Endothelial cell of umbilical vein (primary cell): ENCODE data around the gene ABCA8. TPM values are rescaled to one million over a fixed set of nuclear protein-coding genes. Genes with fewer than 3 reads are reported as not detected.
"Not testable (repeated sequence)": the region's sequence is repeated elsewhere in the genome, so short reads cannot be mapped to it uniquely, and the experiment has no call there.

ENCODE experiments used
- BruUV-seq: library from RNA; stranded (reverse); fragments of 400-500 nt; replicated peaks from 2 replicates; lab custom pipeline; 2021; lab: Mats Ljungman, UMichigan
- CTCF ChIA-PET: fragments of 300-600, 350-600 bp; sonication (Branson Sonifier 250); formaldehyde crosslinking; loops from one replicate; lab custom pipeline; 2021; ENCODE audit warnings: antibody characterized with exemption, inconsistent platforms; lab: Charles Lee
- POLR2A ChIA-PET: fragments of 300-600, 350-600 bp; sonication (Branson Sonifier 250); formaldehyde crosslinking; loops from one replicate; lab custom pipeline; 2021; ENCODE audit warnings: antibody characterized with exemption, inconsistent platforms; lab: Charles Lee
- DNase-seq: peaks from one replicate; pipeline ENCODE4 v3.0.0-alpha.2; 2011; ENCODE audit warnings: low read depth, low spot score
- FAIRE-seq: peaks from 2 replicates; lab custom pipeline; 2011; peaks lifted over from hg19 to GRCh38; lab: Jason Lieb, UNC
- H2AFZ ChIP-seq: 2 replicates; pipeline ENCODE4 v1.6.0; 2012; ENCODE audit warnings: low read depth, low read length, control low read depth, inconsistent platforms
- H3K27ac ChIP-seq: 2 replicates; pipeline ENCODE4 v1.5.1; 2011; ENCODE audit warnings: low read depth, mild to moderate bottlenecking, control low read depth, low read length, moderate library complexity; ENCODE audit not compliant: insufficient read depth
- H3K27me3 ChIP-seq, 2 experiments: 2 replicates each; pipeline versions ENCODE4 v1.6.0 to v1.6.1; 2011; ENCODE audit warnings: low read length in 2 of 2, mixed read lengths in 1 of 2; ENCODE audit not compliant: control insufficient read depth in 2 of 2, insufficient read depth in 2 of 2
- H3K36me3 ChIP-seq, 2 experiments: 2 replicates in 1 of 2; 3 replicates in 1 of 2; pipeline ENCODE4 v1.5.1; 2011; ENCODE audit warnings: low read length in 2 of 2, mild to moderate bottlenecking in 1 of 2, moderate library complexity in 1 of 2; ENCODE audit not compliant: control insufficient read depth in 2 of 2, insufficient read depth in 2 of 2; ENCODE audit errors: extremely low read depth in 1 of 2
- H3K4me1 ChIP-seq: 3 replicates; pipeline ENCODE4 v1.5.1; 2011; ENCODE audit warnings: mild to moderate bottlenecking, low read length; ENCODE audit not compliant: control insufficient read depth, insufficient read depth; ENCODE audit errors: extremely low read depth
- H3K4me2 ChIP-seq: 2 replicates; pipeline ENCODE4 v1.6.1; 2011; ENCODE audit warnings: low read length, control low read depth, mixed read lengths; ENCODE audit not compliant: insufficient read depth
- H3K4me3 ChIP-seq, 3 experiments: fragments of 200-600 bp in 1 of 3; sonication (generic), shearing (Covaris generic) in 1 of 3; replicated peaks in 1 of 3; 2 replicates each; pipeline ENCODE4 v1.5.1; 2011 to 2016; ENCODE audit warnings: control low read depth in 3 of 3, low read length in 3 of 3, mild to moderate bottlenecking in 2 of 3, inconsistent platforms in 1 of 3, low read depth in 1 of 3, moderate library complexity in 1 of 3; ENCODE audit not compliant: insufficient read depth in 1 of 3
- H3K79me2 ChIP-seq: 2 replicates; pipeline ENCODE4 v1.6.0; 2012; ENCODE audit warnings: low read length, inconsistent platforms; ENCODE audit not compliant: control insufficient read depth, insufficient read depth
- H3K9ac ChIP-seq: replicated peaks from 2 replicates; pipeline ENCODE3; 2011; ENCODE audit warnings: low read length, control low read depth; ENCODE audit not compliant: insufficient read depth; ENCODE audit errors: extremely low read depth
- H3K9me1 ChIP-seq: replicated peaks from 3 replicates; pipeline ENCODE4 v1.6.0; 2011; ENCODE audit warnings: mild to moderate bottlenecking, low read length; ENCODE audit not compliant: control insufficient read depth, insufficient read depth; ENCODE audit errors: extremely low read depth
- H3K9me3 ChIP-seq: replicated peaks from 2 replicates; pipeline ENCODE4 v1.5.1; 2012; ENCODE audit warnings: low read length, inconsistent platforms; ENCODE audit not compliant: control insufficient read depth, insufficient read depth
- H4K20me1 ChIP-seq: replicated peaks from 2 replicates; pipeline ENCODE3; 2011; ENCODE audit warnings: mild to moderate bottlenecking, low read length; ENCODE audit not compliant: control insufficient read depth, insufficient read depth; ENCODE audit errors: extremely low read depth
- EZH2 ChIP-seq: IDR thresholded peaks from 2 replicates; pipeline ENCODE4 v1.6.1; 2012; ENCODE audit warnings: borderline replicate concordance, low read depth, mild to moderate bottlenecking, moderate library complexity, low read length, inconsistent platforms; ENCODE audit not compliant: severe bottlenecking
- FOS ChIP-seq: IDR thresholded peaks from 2 replicates; pipeline ENCODE4 v1.6.1; 2011; ENCODE audit warnings: mild to moderate bottlenecking, low read length, moderate library complexity, borderline replicate concordance; ENCODE audit not compliant: insufficient read depth
- GATA2 ChIP-seq: IDR thresholded peaks from 2 replicates; pipeline ENCODE4 v1.7.0; 2011; ENCODE audit warnings: low read depth, mild to moderate bottlenecking, moderate library complexity, mixed read lengths, low read length; ENCODE audit not compliant: insufficient read length, insufficient read depth
- JUN ChIP-seq: IDR thresholded peaks from 2 replicates; pipeline ENCODE4 v1.6.1; 2011; ENCODE audit warnings: borderline replicate concordance, low read depth; ENCODE audit not compliant: insufficient read length, insufficient read depth
- MYC ChIP-seq: IDR thresholded peaks from one replicate; pipeline ENCODE4 v1.6.1; 2011; ENCODE audit warnings: mild to moderate bottlenecking, low read depth, low read length
- POLR2A ChIP-seq: IDR thresholded peaks from 2 replicates; pipeline ENCODE4 v1.6.1; 2012; ENCODE audit warnings: low read depth, mild to moderate bottlenecking, control low read depth, low read length
- POLR2AphosphoS5 ChIP-seq: IDR thresholded peaks from 2 replicates; pipeline ENCODE4 v1.6.1; 2012; ENCODE audit warnings: low read depth, mild to moderate bottlenecking, control low read depth, low read length, moderate library complexity; ENCODE audit not compliant: insufficient read depth
- dilution Hi-C: fragments of 300-500 bp; cut with MboI; formaldehyde crosslinking; loops from one replicate; pipeline ENCODE4 v1.15.0; 2019; ENCODE audit warnings: low sequenced_read_pairs; ENCODE audit not compliant: extremely low pct_ligation_motif_present
- intact Hi-C: fragments of 100-400 bp; cut with micrococcal nuclease; formaldehyde crosslinking; loops from one replicate; pipeline ENCODE4 v1.10.0; 2022
- polyA plus RNA-seq, 4 experiments: library from polyadenylated mRNA; depleted of rRNA in 3 of 4; stranded (reverse) in 3 of 4; unstranded in 1 of 4; fragments of >200 nt; gene quantifications; 2 replicates each; pipeline versions ENCODE4 v1.2.1 to v1.2.3, GENCODE V29; 2011 to 2012; ENCODE audit warnings: missing spikeins in 1 of 4
- total RNA-seq: library from RNA; stranded (reverse); gene quantifications from 2 replicates; pipeline ENCODE4 v1.2.3, GENCODE V29; 2021
- TF ChIP-seq, protein P1 (sequence below), 2 donors: IDR thresholded peaks; 1 replicate in 1 of 2; 2 replicates in 1 of 2; pipeline ENCODE4 v1.5.1; 2011; ENCODE audit warnings: low read length in 2 of 2, mild to moderate bottlenecking in 2 of 2, moderate library complexity in 2 of 2, control low read depth in 1 of 2, inconsistent platforms in 1 of 2, low read depth in 1 of 2; ENCODE audit not compliant: insufficient read depth in 1 of 2; ENCODE audit errors: extremely low read depth in 1 of 2
- TF ChIP-seq, protein P2 (sequence below): IDR thresholded peaks from 2 replicates; pipeline ENCODE4 v1.6.1; 2011; ENCODE audit not compliant: insufficient read depth, insufficient read length

Gene ABCA8
- total and polyA plus RNA-seq, 2 donors (not counting 3 experiments of a cell fraction or from before 2014, with no cell fraction given) = 0.99 to 1.7 TPM

- H3K79me2 ChIP-seq = no peaks in the 10 kb centered on the region
- BruUV-seq = no TSS peak
- ChIA-PET CTCF (no interaction called here), POLR2A (no interaction called here)
- no peaks in the 10 kb centered on the region for H3K4me1 ChIP-seq
- H3K4me3 ChIP-seq = no peak overlapping the region
- no peak for FAIRE-seq
- H3K9me1 ChIP-seq = no peaks in the 10 kb centered on the region
- H2AFZ ChIP-seq = no peak overlapping the region
- intact Hi-C loops = no loop called here
- H3K9ac ChIP-seq = no peak overlapping the region
- H3K27ac ChIP-seq = no peak overlapping the region
- TF ChIP-seq EZH2 (no peak), MYC (no peak), FOS (no peak), GATA2 (no peak), JUN (no peak), POLR2AphosphoS5 (no peak), POLR2A (no peak)
- TF ChIP-seq, protein P1, sequence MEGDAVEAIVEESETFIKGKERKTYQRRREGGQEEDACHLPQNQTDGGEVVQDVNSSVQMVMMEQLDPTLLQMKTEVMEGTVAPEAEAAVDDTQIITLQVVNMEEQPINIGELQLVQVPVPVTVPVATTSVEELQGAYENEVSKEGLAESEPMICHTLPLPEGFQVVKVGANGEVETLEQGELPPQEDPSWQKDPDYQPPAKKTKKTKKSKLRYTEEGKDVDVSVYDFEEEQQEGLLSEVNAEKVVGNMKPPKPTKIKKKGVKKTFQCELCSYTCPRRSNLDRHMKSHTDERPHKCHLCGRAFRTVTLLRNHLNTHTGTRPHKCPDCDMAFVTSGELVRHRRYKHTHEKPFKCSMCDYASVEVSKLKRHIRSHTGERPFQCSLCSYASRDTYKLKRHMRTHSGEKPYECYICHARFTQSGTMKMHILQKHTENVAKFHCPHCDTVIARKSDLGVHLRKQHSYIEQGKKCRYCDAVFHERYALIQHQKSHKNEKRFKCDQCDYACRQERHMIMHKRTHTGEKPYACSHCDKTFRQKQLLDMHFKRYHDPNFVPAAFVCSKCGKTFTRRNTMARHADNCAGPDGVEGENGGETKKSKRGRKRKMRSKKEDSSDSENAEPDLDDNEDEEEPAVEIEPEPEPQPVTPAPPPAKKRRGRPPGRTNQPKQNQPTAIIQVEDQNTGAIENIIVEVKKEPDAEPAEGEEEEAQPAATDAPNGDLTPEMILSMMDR (IDR thresholded peaks at IDR 0.05; ENCODE audit: extremely low read depth in 1 of 2, insufficient read depth in 1 of 2, low read depth in 1 of 2, low read length in 2 of 2) = no peak
- TF ChIP-seq, protein P2, sequence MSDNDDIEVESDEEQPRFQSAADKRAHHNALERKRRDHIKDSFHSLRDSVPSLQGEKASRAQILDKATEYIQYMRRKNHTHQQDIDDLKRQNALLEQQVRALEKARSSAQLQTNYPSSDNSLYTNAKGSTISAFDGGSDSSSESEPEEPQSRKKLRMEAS = no peak
- H3K36me3 ChIP-seq = no peaks in the 10 kb centered on the region
- no peaks in the 10 kb centered on the region for H4K20me1 ChIP-seq
- H3K27me3 ChIP-seq = peaks cover 0 to 2% of the 10 kb centered on the region in 2 experiments
- dilution Hi-C loops = no loop called here
- H3K4me2 ChIP-seq = no peak overlapping the region
- H3K9me3 ChIP-seq = no peaks in the 10 kb centered on the region
- no peak for DNase-seq
Measured at GRCh38 chr17:68950725-68951124, 4.5 kb downstream of the ABCA8 start.

GRCh38 chr17:68947868-68948267, 7.3 kb downstream of the ABCA8 start:
- H2AFZ ChIP-seq, H4K20me1 ChIP-seq, H3K79me2 ChIP-seq, H3K9me3 ChIP-seq, dilution Hi-C loops, H3K4me1 ChIP-seq, DNase-seq, H3K27me3 ChIP-seq, H3K9me1 ChIP-seq, H3K4me3 ChIP-seq, intact Hi-C loops, H3K36me3 ChIP-seq, CTCF ChIA-PET, FAIRE-seq, H3K4me2 ChIP-seq, H3K9ac ChIP-seq, BruUV-seq, H3K27ac ChIP-seq, POLR2A ChIA-PET: not testable (repeated sequence)
